Activated CD4-positive, alpha-beta T cell treated with anti-CD3 and anti-CD28 coated beads, Interleukin-2, amount 50 U/mL, for 16 hours (primary cell): ENCODE results near the gene TREH.
"Not testable (repeated sequence)": the region's sequence is repeated elsewhere in the genome, so short reads cannot be mapped to it uniquely, and the experiment has no call there.

Source experiments
- DNase-seq: peaks from one replicate; pipeline ENCODE4 v3.0.0-alpha.2; 2020

Gene TREH

GRCh38 chr11:118627566-118627965, 51.9 kb downstream of the TREH start:
- DNase-seq: no peak

GRCh38 chr11:118625976-118626375, 53.5 kb downstream of the TREH start:
- no peak for DNase-seq

GRCh38 chr11:118625036-118625690, 54.3 kb downstream of the TREH start:
- no peak for DNase-seq

- no peak for DNase-seq
Measured at GRCh38 chr11:118623269-118623655, 56.2 kb downstream of the TREH start.

GRCh38 chr11:118622376-118623268, 56.8 kb downstream of the TREH start:
- DNase-seq: no peak

GRCh38 chr11:118621784-118622375, 57.6 kb downstream of the TREH start:
- DNase-seq: no peak

GRCh38 chr11:118621071-118621783, 58.2 kb downstream of the TREH start:
- DNase-seq: no peak

GRCh38 chr11:118620529-118621070, 58.9 kb downstream of the TREH start:
- no peak for DNase-seq

- DNase-seq: no peak
Measured at GRCh38 chr11:118619444-118620197, 59.8 kb downstream of the TREH start.

GRCh38 chr11:118618991-118619375, 60.5 kb downstream of the TREH start:
- no peak for DNase-seq

- no peak for DNase-seq
Measured at GRCh38 chr11:118618115-118618990, 61.1 kb downstream of the TREH start.

- no peak for DNase-seq
Measured at GRCh38 chr11:118615976-118616371, 63.5 kb downstream of the TREH start.

- no peak for DNase-seq
Measured at GRCh38 chr11:118615282-118615975, 64.0 kb downstream of the TREH start.

GRCh38 chr11:118614511-118614910, 64.9 kb downstream of the TREH start:
- no peak for DNase-seq

- no peak for DNase-seq
Measured at GRCh38 chr11:118612378-118612777, 67.1 kb downstream of the TREH start.

GRCh38 chr11:118611433-118611795, 68.0 kb downstream of the TREH start:
- DNase-seq: not testable (repeated sequence)

GRCh38 chr11:118610773-118611432, 68.5 kb downstream of the TREH start:
- peak; percentile 80 for DNase-seq

GRCh38 chr11:118610225-118610772, 69.2 kb downstream of the TREH start:
- DNase-seq: no peak

- DNase-seq: no peak
Measured at GRCh38 chr11:118609380-118610224, 69.8 kb downstream of the TREH start.
